Myometrial cell (primary cell): ENCODE measurements around the gene XRRA1. TPM values are rescaled to one million over a fixed set of nuclear protein-coding genes. Genes with fewer than 3 reads are reported as not detected.

Experiments
- total RNA-seq: library from RNA; depleted of rRNA; stranded (reverse); fragments of >200 nt; gene quantifications from 2 replicates; pipeline ENCODE4 v1.2.3, GENCODE V29; 2015

XRRA1 gene
- total RNA-seq: 11.7 and 17.0 TPM in 2 replicates

GRCh38 chr11:74948898-74949752, at the start of gene XRRA1, which contains the start of gene SPCS2:
XRRA1 (minus strand) TSS chr11:74949091; CDS start chr11:74940878, 8,213 bp downstream.
SPCS2 (plus strand) TSS chr11:74949266; CDS start chr11:74949286, 20 bp downstream.

GRCh38 chr11:74988541-74989259, 39.8 kb upstream of the XRRA1 start, which contains the start of gene NEU3:
NEU3 (plus strand) TSS chr11:74988933; CDS start chr11:74989061, 128 bp downstream.

Other genes with a start within 250 kb of the XRRA1 start
- not detected in 2 replicates for gene CHRDL2, start 217.7 kb downstream of the XRRA1 start, total RNA-seq
- gene RNF169, start 200.2 kb downstream of the XRRA1 start, total RNA-seq: 6.6 and 13.3 TPM in 2 replicates
- gene SPCS2, start 175 bp upstream of the XRRA1 start, total RNA-seq: 24.5 and 36.3 TPM in 2 replicates
- 6.4 and 10.4 TPM in 2 replicates for gene NEU3, start 39.8 kb upstream of the XRRA1 start, total RNA-seq
- gene OR2AT4, start 147.8 kb upstream of the XRRA1 start, total RNA-seq: not detected in 2 replicates
- gene SLCO2B1, start 202.0 kb upstream of the XRRA1 start, total RNA-seq: not detected in 2 replicates